Bronchial epithelial cell (primary cell): ENCODE measurements around the gene UHMK1. TPM values are rescaled to one million over a fixed set of nuclear protein-coding genes. Genes with fewer than 3 reads are reported as not detected.
"Not testable (repeated sequence)": the region's sequence is repeated elsewhere in the genome, so short reads cannot be mapped to it uniquely, and the experiment has no call there.

ENCODE experiments used
- DNase-seq: peaks from one replicate; pipeline ENCODE4 v3.0.0-alpha.2; 2010; ENCODE audit warnings: low read depth
- FAIRE-seq: peaks from 2 replicates; lab custom pipeline; 2011; peaks lifted over from hg19 to GRCh38; lab: Jason Lieb, UNC
- H3K27me3 ChIP-seq: 2 replicates; pipeline ENCODE4 v1.5.1; 2011; ENCODE audit warnings: low read length; ENCODE audit not compliant: control insufficient read depth, insufficient read depth
- H3K36me3 ChIP-seq: 2 replicates; pipeline ENCODE4 v1.5.1; 2011; ENCODE audit warnings: low read length; ENCODE audit not compliant: control insufficient read depth, insufficient read depth
- H3K4me3 ChIP-seq: 2 replicates; pipeline ENCODE4 v1.5.1; 2011; ENCODE audit warnings: mild to moderate bottlenecking, low read depth, low read length, control low read depth
- CTCF ChIP-seq: IDR thresholded peaks from 2 replicates; pipeline ENCODE4 v1.5.1; 2011; ENCODE audit warnings: mild to moderate bottlenecking, moderate library complexity, low read length, control low read depth, inconsistent platforms; ENCODE audit not compliant: insufficient read depth, severe bottlenecking
- total RNA-seq: library from RNA; depleted of rRNA; stranded (reverse); fragments of >200 nt; gene quantifications from 2 replicates; pipeline ENCODE4 v1.2.1, GENCODE V29; 2014

Gene UHMK1
- total RNA-seq, 1 donor from 2014 or later = 48.7 TPM

GRCh38 chr1:162476620-162477019 is 21.0 kb upstream of the UHMK1 start:
- TF ChIP-seq CTCF = no peak
- no peak for FAIRE-seq
- Histone ChIP-seq H3K4me3 (no peak overlapping the region), H3K36me3 (no peaks in the 10 kb centered on the region), H3K27me3 (no peaks in the 10 kb centered on the region)
- DNase-seq = no peak

- Histone ChIP-seq H3K4me3 (no peak overlapping the region), H3K36me3 (no peaks in the 10 kb centered on the region), H3K27me3 (no peaks in the 10 kb centered on the region)
- FAIRE-seq (no peak), DNase-seq (peak; percentile 33)
- no peak for TF ChIP-seq CTCF
Measured at GRCh38 chr1:162485236-162485635, 12.4 kb upstream of the UHMK1 start.

- Histone ChIP-seq H3K4me3 (no peak overlapping the region), H3K27me3 (no peaks in the 10 kb centered on the region), H3K36me3 (no peaks in the 10 kb centered on the region)
- no peak for TF ChIP-seq CTCF
- no peak for DNase-seq
- FAIRE-seq = no peak
Measured at GRCh38 chr1:162487241-162487640, 10.4 kb upstream of the UHMK1 start.

- no peaks in the 10 kb centered on the region for H3K36me3 ChIP-seq
- H3K27me3 ChIP-seq = no peaks in the 10 kb centered on the region
- H3K4me3 ChIP-seq = no peak overlapping the region
- FAIRE-seq (no peak), DNase-seq (no peak)
- TF ChIP-seq CTCF = no peak
Measured at GRCh38 chr1:162488219-162488618, 9.4 kb upstream of the UHMK1 start.

- not testable (repeated sequence) for H3K4me3 ChIP-seq, FAIRE-seq, DNase-seq, H3K27me3 ChIP-seq, H3K36me3 ChIP-seq
Measured at GRCh38 chr1:162495531-162496233, 1.9 kb upstream of the UHMK1 start.

GRCh38 chr1:162497104-162497722 is 405 bp upstream of the UHMK1 start:
- DNase-seq = no peak
- Histone ChIP-seq H3K4me3 (peak overlapping the region; percentile 97), H3K27me3 (no peaks in the 10 kb centered on the region), H3K36me3 (peaks cover 1% of the 10 kb centered on the region)
- no peak for FAIRE-seq
- no peak for TF ChIP-seq CTCF
